Lung (tissue), 12 donors: ENCODE results near the gene RIOK2. TPM values are rescaled to one million over a fixed set of nuclear protein-coding genes. Genes with fewer than 3 reads are reported as not detected.

Experiments used
- ATAC-seq: fragments of 200-7000 bp; cut with Tn5 transposase; one replicate; pipeline ENCODE4 v1.9.1; 2020; ENCODE audit warnings: moderate number of reproducible peaks; ENCODE audit not compliant: insufficient read depth, low FRiP score
- DNase-seq, 3 donors: peaks; one replicate each; pipeline ENCODE4 v3.0.0-alpha.2; 2013 to 2017
- H3K27ac ChIP-seq, 2 donors: one replicate each; pipeline ENCODE4 v1.5.1; 2013; ENCODE audit warnings: mild to moderate bottlenecking in 2 of 2, moderate library complexity in 2 of 2, control low read depth in 1 of 2, inconsistent platforms in 1 of 2, low read depth in 1 of 2, low read length in 1 of 2
- H3K27me3 ChIP-seq, 3 donors: one replicate each; pipeline ENCODE4 v1.5.1; 2013; ENCODE audit warnings: low read length in 2 of 3; ENCODE audit not compliant: control insufficient read depth in 3 of 3, insufficient read depth in 3 of 3
- H3K36me3 ChIP-seq, 4 donors: one replicate each; pipeline ENCODE4 v1.5.1; 2013; ENCODE audit warnings: low read length in 4 of 4, mild to moderate bottlenecking in 1 of 4, moderate library complexity in 1 of 4; ENCODE audit not compliant: control insufficient read depth in 4 of 4, insufficient read depth in 4 of 4
- H3K4me1 ChIP-seq, 5 donors: one replicate each; pipeline ENCODE4 v1.5.1; 2013; ENCODE audit warnings: low read length in 5 of 5, mild to moderate bottlenecking in 2 of 5, moderate library complexity in 1 of 5; ENCODE audit not compliant: control insufficient read depth in 5 of 5, insufficient read depth in 5 of 5
- H3K4me3 ChIP-seq: one replicate; pipeline ENCODE4 v1.5.1; 2013; ENCODE audit warnings: mild to moderate bottlenecking, control low read depth, moderate library complexity
- H3K9ac ChIP-seq, 2 donors: one replicate each; pipeline ENCODE4 v1.5.1; 2013; ENCODE audit warnings: low read length in 2 of 2, control low read depth in 1 of 2; ENCODE audit not compliant: insufficient read depth in 1 of 2
- H3K9me3 ChIP-seq, 4 donors: one replicate each; pipeline ENCODE4 v1.5.1; 2013; ENCODE audit warnings: low read length in 3 of 4, mild to moderate bottlenecking in 1 of 4, moderate library complexity in 1 of 4; ENCODE audit not compliant: control insufficient read depth in 4 of 4, insufficient read depth in 3 of 4
- WGBS, 2 donors: extraction: QIAGEN DNeasy Blood & Tissue Kit; methylation state at CpG; one replicate each; pipeline ENCODE4 v1.1.7; 2013; 5-methylcytosine and 5-hydroxymethylcytosine counted together
- polyA plus RNA-seq, 2 donors: library from polyadenylated mRNA; stranded (reverse); fragments of 200-250 nt; gene quantifications; one replicate each; pipeline ENCODE4 v1.2.1, GENCODE V29; 2013
- total RNA-seq, 2 donors: library from RNA; depleted of rRNA in 1 of 2; stranded (reverse); fragments of >200 nt in 1 of 2; gene quantifications; one replicate each; pipeline ENCODE4 v1.2.1, GENCODE V29; 2014 to 2021
- TF ChIP-seq, protein P1 (sequence below): IDR thresholded peaks from 2 replicates; pipeline ENCODE4 v1.5.1; 2012; ENCODE audit warnings: mild to moderate bottlenecking; ENCODE audit errors: control extremely low read depth, extremely low read depth
- donor health status: control.
- donor health status: control.
- donor health status: Bipolar disorder and iron deficiency.
- donor health status: healthy.
- donor health status: DM: yes; HTN: yes; CAD: no.

RIOK2 gene
- total and polyA plus RNA-seq, 4 donors = 6.9 to 49.8 (median 19.6) TPM

DNA sequence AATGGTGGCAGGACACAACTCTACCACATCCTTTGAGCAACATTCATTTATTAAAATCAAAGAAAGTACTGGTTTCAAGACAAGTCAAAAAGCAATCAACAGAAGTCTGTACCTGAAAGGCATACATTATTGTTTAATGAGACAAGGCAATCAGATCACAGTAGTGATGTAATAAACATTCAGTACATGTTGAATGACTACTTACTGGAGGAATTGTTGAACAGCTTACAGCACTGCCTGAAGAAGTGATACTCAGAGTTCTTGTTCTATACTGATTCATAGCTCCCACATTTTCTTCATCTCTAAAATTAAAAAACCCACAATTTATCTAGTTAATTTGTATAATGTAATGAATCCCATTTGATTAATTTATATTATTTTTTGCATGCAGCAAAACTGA lies 18.2 kb downstream of the RIOK2 start:
- no peaks in the 10 kb centered on the region for H3K27me3 ChIP-seq
- H3K9ac ChIP-seq = no peak overlapping the region
- H3K36me3 ChIP-seq = peaks cover 4 to 50% (median 23%) of the 10 kb centered on the region in 4 donors
- DNase-seq (no peak), ATAC-seq (no peak)
- TF ChIP-seq, protein P1, sequence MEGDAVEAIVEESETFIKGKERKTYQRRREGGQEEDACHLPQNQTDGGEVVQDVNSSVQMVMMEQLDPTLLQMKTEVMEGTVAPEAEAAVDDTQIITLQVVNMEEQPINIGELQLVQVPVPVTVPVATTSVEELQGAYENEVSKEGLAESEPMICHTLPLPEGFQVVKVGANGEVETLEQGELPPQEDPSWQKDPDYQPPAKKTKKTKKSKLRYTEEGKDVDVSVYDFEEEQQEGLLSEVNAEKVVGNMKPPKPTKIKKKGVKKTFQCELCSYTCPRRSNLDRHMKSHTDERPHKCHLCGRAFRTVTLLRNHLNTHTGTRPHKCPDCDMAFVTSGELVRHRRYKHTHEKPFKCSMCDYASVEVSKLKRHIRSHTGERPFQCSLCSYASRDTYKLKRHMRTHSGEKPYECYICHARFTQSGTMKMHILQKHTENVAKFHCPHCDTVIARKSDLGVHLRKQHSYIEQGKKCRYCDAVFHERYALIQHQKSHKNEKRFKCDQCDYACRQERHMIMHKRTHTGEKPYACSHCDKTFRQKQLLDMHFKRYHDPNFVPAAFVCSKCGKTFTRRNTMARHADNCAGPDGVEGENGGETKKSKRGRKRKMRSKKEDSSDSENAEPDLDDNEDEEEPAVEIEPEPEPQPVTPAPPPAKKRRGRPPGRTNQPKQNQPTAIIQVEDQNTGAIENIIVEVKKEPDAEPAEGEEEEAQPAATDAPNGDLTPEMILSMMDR = no peak
- H3K4me3 ChIP-seq = no peak overlapping the region
- H3K4me1 ChIP-seq = no peaks in the 10 kb centered on the region
- no peaks in the 10 kb centered on the region for H3K9me3 ChIP-seq
- H3K27ac ChIP-seq = no peak overlapping the region

DNA sequence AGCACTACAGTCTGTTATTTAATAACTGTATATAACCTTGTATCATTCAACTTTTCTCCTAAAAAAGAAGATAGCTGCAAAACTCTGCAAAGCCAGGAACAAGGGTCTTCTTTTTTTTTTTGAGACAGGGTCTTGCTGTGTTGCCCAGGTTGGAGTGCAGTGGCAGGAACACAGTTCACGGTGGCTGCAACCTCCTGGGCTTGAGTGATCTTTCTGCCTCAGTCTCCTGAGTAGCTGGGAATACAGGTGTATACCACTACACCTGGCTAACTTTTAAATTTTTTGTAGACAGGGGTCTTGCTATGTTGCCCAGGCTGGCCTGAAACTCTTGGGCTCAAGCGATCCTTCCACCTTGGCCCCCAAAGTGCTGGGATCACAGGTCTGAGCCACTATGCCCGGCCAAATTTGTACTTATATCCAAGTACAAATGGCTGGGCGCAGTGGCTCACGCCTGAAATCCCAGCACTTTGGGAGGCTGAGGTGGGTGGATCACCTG lies 19.2 kb downstream of the RIOK2 start:
- peaks cover 4 to 42% (median 23%) of the 10 kb centered on the region in 4 donors for H3K36me3 ChIP-seq
- ATAC-seq (no peak), DNase-seq (no peak)
- no peaks in the 10 kb centered on the region for H3K27me3 ChIP-seq
- H3K9me3 ChIP-seq = no peaks in the 10 kb centered on the region
- no peaks in the 10 kb centered on the region for H3K4me1 ChIP-seq
- H3K4me3 ChIP-seq = no peak overlapping the region
- WGBS, 2 donors = 97 to 98% methylated on average over 5 of the region's 5 CpGs
- H3K9ac ChIP-seq = no peak overlapping the region
- H3K27ac ChIP-seq = no peak overlapping the region
- TF ChIP-seq, protein P1 = no peak

DNA sequence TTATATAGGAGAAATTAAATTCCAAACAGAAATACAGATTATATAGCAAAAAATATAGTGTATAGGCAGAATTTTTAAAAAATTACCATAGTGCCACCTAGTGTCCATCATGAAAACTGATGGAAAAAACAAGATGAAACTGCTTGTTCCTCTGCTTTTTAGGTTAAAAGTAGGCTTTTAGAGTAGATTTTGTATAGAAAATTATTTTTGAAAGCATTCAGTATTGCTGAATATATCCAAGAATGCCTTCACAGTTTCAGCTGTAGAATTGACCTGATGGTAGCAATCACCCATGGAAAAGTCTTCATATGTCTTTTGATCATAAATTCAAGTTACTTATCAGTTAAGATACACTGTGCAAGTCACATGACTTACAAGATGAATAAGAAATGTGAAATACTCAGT lies 19.7 kb downstream of the RIOK2 start:
- H3K27ac ChIP-seq = no peak overlapping the region
- H3K36me3 ChIP-seq = peaks cover 4 to 37% (median 20%) of the 10 kb centered on the region in 4 donors
- H3K27me3 ChIP-seq = no peaks in the 10 kb centered on the region
- no peaks in the 10 kb centered on the region for H3K4me1 ChIP-seq
- DNase-seq (peak in 2 of 3 donors; percentile 43 to 49), ATAC-seq (no peak)
- TF ChIP-seq, protein P1 = peak; percentile 29
- H3K9me3 ChIP-seq = peaks cover 0 to 2% (median 0%) of the 10 kb centered on the region in 4 donors
- no peak overlapping the region for H3K4me3 ChIP-seq
- H3K9ac ChIP-seq = no peak overlapping the region

DNA sequence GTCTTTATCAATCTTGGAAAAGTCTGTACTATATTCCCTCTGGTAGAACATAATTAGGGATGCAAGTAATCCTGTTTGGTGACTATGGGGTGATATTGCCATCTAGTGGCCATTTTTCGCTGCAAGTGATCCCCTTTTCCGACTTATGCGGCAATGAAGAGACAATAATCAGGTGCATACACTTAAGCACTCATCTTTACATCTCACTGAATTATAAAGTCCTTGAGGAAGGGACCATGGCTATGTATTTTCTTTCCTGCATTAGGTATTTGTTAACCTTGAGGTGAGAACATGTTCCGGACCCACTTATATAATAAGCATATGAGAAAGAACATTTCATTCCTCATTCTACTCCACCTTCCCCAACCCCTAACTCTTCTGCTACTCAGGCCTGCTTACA lies 21.0 kb downstream of the RIOK2 start:
- Histone ChIP-seq H3K9ac (no peak overlapping the region), H3K9me3 (peaks cover 0 to 6% (median 1%) of the 10 kb centered on the region in 4 donors), H3K4me1 (no peaks in the 10 kb centered on the region), H3K4me3 (no peak overlapping the region), H3K27me3 (no peaks in the 10 kb centered on the region), H3K27ac (no peak overlapping the region), H3K36me3 (peaks cover 4 to 25% (median 15%) of the 10 kb centered on the region in 4 donors)
- DNase-seq (peak; percentile 74 to 91 (median 85)), ATAC-seq (no peak)
- WGBS, 2 donors = 29 to 31% methylated on average over 4 of the region's 4 CpGs
- TF ChIP-seq, protein P1 = peak; percentile 85
